Thyroid gland (tissue), 4 donors: ENCODE measurements around the gene CITED2.

Source experiments
- POLR2A ChIP-seq, 2 donors: fragments of 450-650 bp; IDR thresholded peaks; one replicate each; pipeline ENCODE4 v1.6.1; 2017; ENCODE audit warnings: antibody characterized with exemption in 2 of 2, mild to moderate bottlenecking in 2 of 2, moderate library complexity in 1 of 2
- TF ChIP-seq, protein P1 (sequence below), 6 experiments: fragments of 200-600 bp in 3 of 6; fragments of 450-650 bp in 3 of 6; sonication (generic) in 3 of 6; IDR thresholded peaks; one replicate each; pipeline ENCODE4 v1.5.1; 2016 to 2019; ENCODE audit warnings: antibody characterized with exemption in 6 of 6, mild to moderate bottlenecking in 2 of 6, inconsistent platforms in 1 of 6, moderate library complexity in 1 of 6

DNA sequence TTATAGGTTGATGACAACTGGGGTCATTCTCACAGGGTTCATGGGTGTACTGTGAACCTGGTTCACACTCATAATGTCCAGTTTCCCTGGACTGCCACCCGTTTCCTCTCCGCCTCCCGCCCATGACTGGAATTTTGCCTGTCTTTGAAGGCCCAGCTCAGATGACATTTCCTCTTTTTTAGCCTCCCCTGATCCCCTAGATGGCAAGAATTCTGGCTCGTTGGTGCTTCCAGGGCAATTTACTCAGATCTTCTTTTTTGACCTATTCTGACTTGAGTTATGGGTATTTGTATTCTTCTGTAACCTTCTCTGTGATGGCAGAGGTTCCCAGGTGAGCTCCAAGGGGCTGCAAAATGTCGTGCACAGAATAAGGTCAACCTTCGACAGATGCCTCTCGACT, 5.7 kb upstream of the CITED2 start:
- TF ChIP-seq, protein P1, sequence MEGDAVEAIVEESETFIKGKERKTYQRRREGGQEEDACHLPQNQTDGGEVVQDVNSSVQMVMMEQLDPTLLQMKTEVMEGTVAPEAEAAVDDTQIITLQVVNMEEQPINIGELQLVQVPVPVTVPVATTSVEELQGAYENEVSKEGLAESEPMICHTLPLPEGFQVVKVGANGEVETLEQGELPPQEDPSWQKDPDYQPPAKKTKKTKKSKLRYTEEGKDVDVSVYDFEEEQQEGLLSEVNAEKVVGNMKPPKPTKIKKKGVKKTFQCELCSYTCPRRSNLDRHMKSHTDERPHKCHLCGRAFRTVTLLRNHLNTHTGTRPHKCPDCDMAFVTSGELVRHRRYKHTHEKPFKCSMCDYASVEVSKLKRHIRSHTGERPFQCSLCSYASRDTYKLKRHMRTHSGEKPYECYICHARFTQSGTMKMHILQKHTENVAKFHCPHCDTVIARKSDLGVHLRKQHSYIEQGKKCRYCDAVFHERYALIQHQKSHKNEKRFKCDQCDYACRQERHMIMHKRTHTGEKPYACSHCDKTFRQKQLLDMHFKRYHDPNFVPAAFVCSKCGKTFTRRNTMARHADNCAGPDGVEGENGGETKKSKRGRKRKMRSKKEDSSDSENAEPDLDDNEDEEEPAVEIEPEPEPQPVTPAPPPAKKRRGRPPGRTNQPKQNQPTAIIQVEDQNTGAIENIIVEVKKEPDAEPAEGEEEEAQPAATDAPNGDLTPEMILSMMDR (IDR thresholded peaks at IDR 0.05), result no peak
- TF ChIP-seq POLR2A (IDR thresholded peaks at IDR 0.05), result no peak
